Keratinocyte (primary cell): Measurements from ENCODE around the gene PNMT. TPM values are rescaled to one million over a fixed set of nuclear protein-coding genes. Genes with fewer than 3 reads are reported as not detected.
A peak's percentile ranks its signal among the peaks of the same experiment; 100 is the strongest.

Experiments used
- DNase-seq: peaks from one replicate; pipeline ENCODE4 v3.0.0-alpha.2; 2011; ENCODE audit warnings: low read depth, missing footprints, low spot score
- FAIRE-seq: peaks from 2 replicates; lab custom pipeline; 2011; peaks lifted over from hg19 to GRCh38; lab: Jason Lieb, UNC
- H2AFZ ChIP-seq: 2 replicates; pipeline ENCODE4 v1.6.0; 2012; ENCODE audit warnings: low read length, control low read depth, inconsistent platforms; ENCODE audit not compliant: control insufficient read depth
- H3K27ac ChIP-seq: 2 replicates; pipeline ENCODE4 v1.5.1; 2011; ENCODE audit warnings: low read length; ENCODE audit not compliant: control insufficient read depth, insufficient read depth
- H3K27me3 ChIP-seq: 3 replicates; pipeline ENCODE4 v1.6.0; 2011; ENCODE audit warnings: low read length; ENCODE audit not compliant: control insufficient read depth, insufficient read depth; ENCODE audit errors: extremely low read depth
- H3K36me3 ChIP-seq, 2 experiments: 2 replicates in 1 of 2; 3 replicates in 1 of 2; pipeline ENCODE4 v1.5.1; 2011; ENCODE audit warnings: low read length in 2 of 2, mild to moderate bottlenecking in 1 of 2; ENCODE audit not compliant: control insufficient read depth in 2 of 2, insufficient read depth in 2 of 2; ENCODE audit errors: extremely low read depth in 1 of 2
- H3K4me1 ChIP-seq: 3 replicates; pipeline ENCODE4 v1.5.1; 2011; ENCODE audit warnings: low read length; ENCODE audit not compliant: control insufficient read depth, insufficient read depth; ENCODE audit errors: extremely low read depth
- H3K4me2 ChIP-seq: 3 replicates; pipeline ENCODE4 v1.6.0; 2011; ENCODE audit warnings: low read depth, low read length; ENCODE audit not compliant: control insufficient read depth, insufficient read depth; ENCODE audit errors: extremely low read depth
- H3K4me3 ChIP-seq, 3 experiments: fragments of 200-600 bp in 1 of 3; sonication (generic) in 1 of 3; 2 replicates in 2 of 3; 3 replicates in 1 of 3; pipeline ENCODE4 v1.5.1; 2011 to 2016; ENCODE audit warnings: low read length in 3 of 3, mild to moderate bottlenecking in 3 of 3, control low read depth in 2 of 3, inconsistent platforms in 1 of 3, low read depth in 1 of 3, mixed read lengths in 1 of 3, mixed run types in 1 of 3, moderate library complexity in 1 of 3; ENCODE audit not compliant: control insufficient read depth in 2 of 3, insufficient read depth in 2 of 3; ENCODE audit errors: extremely low read depth in 1 of 3
- H3K79me2 ChIP-seq: 2 replicates; pipeline ENCODE4 v1.6.0; 2012; ENCODE audit warnings: low read length; ENCODE audit not compliant: control insufficient read depth, insufficient read depth
- H3K9ac ChIP-seq: 3 replicates; pipeline ENCODE4 v1.6.0; 2011; ENCODE audit warnings: low read length; ENCODE audit not compliant: control insufficient read depth, insufficient read depth; ENCODE audit errors: extremely low read depth
- H3K9me1 ChIP-seq: 3 replicates; pipeline ENCODE4 v1.6.0; 2011; ENCODE audit warnings: low read length; ENCODE audit not compliant: control insufficient read depth, insufficient read depth; ENCODE audit errors: extremely low read depth
- H3K9me3 ChIP-seq: 2 replicates; pipeline ENCODE4 v1.5.1; 2012; ENCODE audit warnings: low read depth, low read length; ENCODE audit not compliant: control insufficient read depth
- H4K20me1 ChIP-seq: 3 replicates; pipeline ENCODE4 v1.6.0; 2011; ENCODE audit warnings: low read length; ENCODE audit not compliant: control insufficient read depth, insufficient read depth; ENCODE audit errors: extremely low read depth
- CTCF ChIP-seq, 3 experiments: IDR thresholded peaks in 1 of 3; conservative IDR thresholded peaks in 1 of 3; optimal IDR thresholded peaks in 1 of 3; 2 replicates in 2 of 3; 3 replicates in 1 of 3; pipeline versions ENCODE3 to v1.5.1; 2011; ENCODE audit warnings: low read length in 3 of 3, mild to moderate bottlenecking in 3 of 3, moderate library complexity in 2 of 3, control low read depth in 1 of 3, inconsistent platforms in 1 of 3; ENCODE audit not compliant: insufficient read depth in 2 of 3; ENCODE audit errors: extremely low read depth in 1 of 3
- EZH2 ChIP-seq: IDR thresholded peaks from one replicate; pipeline ENCODE4 v1.6.1; 2012; ENCODE audit warnings: inconsistent platforms, mild to moderate bottlenecking, low read length, moderate library complexity
- dilution Hi-C: fragments of 300-500 bp; cut with MboI; formaldehyde crosslinking; loops from one replicate; pipeline ENCODE4 v1.7.0; 2020; ENCODE audit warnings: low sequenced_read_pairs; ENCODE audit not compliant: extremely low pct_ligation_motif_present
- polyA plus RNA-seq, 5 experiments: library from polyadenylated mRNA; depleted of rRNA in 3 of 5; stranded (reverse) in 3 of 5; stranded (forward) in 1 of 5; unstranded in 1 of 5; fragments of >200 nt; gene quantifications; 1 replicate in 1 of 5; 2 replicates in 3 of 5; 3 replicates in 1 of 5; pipeline versions ENCODE4 v1.2.1 to v1.2.3, GENCODE V29; 2011 to 2012; ENCODE audit warnings: missing spikeins in 2 of 5, low read depth in 1 of 5, low replicate concordance in 1 of 5

Gene PNMT
- polyA plus RNA-seq, 1 donor (not counting 4 experiments of a cell fraction or from before 2014, with no cell fraction given), result not detected

DNA sequence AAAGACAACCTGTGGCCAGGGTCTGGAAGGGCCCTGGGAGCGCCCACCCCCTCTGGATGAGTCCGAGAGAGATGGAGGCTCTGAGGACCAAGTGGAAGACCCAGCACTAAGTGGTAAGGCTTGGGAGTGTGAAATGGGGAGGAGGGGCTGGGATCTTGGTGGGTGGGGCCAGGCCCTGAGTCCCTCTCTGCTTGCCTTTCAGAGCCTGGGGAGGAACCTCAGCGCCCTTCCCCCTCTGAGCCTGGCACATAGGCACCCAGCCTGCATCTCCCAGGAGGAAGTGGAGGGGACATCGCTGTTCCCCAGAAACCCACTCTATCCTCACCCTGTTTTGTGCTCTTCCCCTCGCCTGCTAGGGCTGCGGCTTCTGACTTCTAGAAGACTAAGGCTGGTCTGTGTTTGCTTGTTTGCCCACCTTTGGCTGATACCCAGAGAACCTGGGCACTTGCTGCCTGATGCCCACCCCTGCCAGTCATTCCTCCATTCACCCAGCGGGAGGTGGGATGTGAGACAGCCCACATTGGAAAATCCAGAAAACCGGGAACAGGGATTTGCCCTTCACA lies 32.6 kb upstream of the PNMT start:
- no peak overlapping the region for H2AFZ ChIP-seq
- DNase-seq, result no peak
- FAIRE-seq, result no peak
- no peak overlapping the region for H3K4me2 ChIP-seq
- no peaks in the 10 kb centered on the region for H3K9me1 ChIP-seq
- no peak overlapping the region for H3K4me3 ChIP-seq
- dilution Hi-C loops, result no loop called here
- no peaks in the 10 kb centered on the region for H4K20me1 ChIP-seq
- no peak overlapping the region for H3K27ac ChIP-seq
- no peaks in the 10 kb centered on the region for H3K27me3 ChIP-seq
- H3K36me3 ChIP-seq, result no peaks in the 10 kb centered on the region
- TF ChIP-seq EZH2 (no peak), CTCF (optimal IDR thresholded peaks at IDR 0.05 in 1 of 3, IDR thresholded peaks at IDR 0.05 in 1 of 3, conservative IDR thresholded peaks at IDR 0.05 in 1 of 3; ENCODE audit: extremely low read depth in 1 of 3, insufficient read depth in 2 of 3, low read length in 3 of 3) (no peak)
- H3K9ac ChIP-seq, result no peak overlapping the region
- H3K4me1 ChIP-seq, result peaks cover 25% of the 10 kb centered on the region
- H3K79me2 ChIP-seq, result peaks cover 29% of the 10 kb centered on the region
- no peaks in the 10 kb centered on the region for H3K9me3 ChIP-seq

DNA sequence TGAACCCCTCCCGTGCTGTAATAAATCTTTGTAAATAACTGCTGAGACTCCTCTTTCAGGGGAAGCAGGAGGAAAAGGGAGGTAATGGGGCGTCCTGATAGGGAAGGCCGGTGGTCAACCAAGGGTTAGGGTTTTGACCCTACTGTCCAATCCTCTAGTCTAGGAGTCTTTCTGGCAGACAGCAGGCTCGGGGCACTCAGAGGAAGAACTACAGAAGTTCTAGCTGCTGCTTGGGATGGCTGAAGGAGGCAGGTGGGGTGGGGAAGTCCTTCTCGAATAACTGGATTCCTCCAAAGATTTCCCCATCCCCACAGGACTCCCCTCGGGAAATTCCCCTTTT lies 31.7 kb upstream of the PNMT start:
- Histone ChIP-seq H3K27ac (peak overlapping the region; percentile 73), H3K9ac (peak overlapping the region; percentile 81), H3K9me1 (no peaks in the 10 kb centered on the region), H4K20me1 (no peaks in the 10 kb centered on the region), H3K4me3 (peak overlapping the region; percentile 85 to 93 (median 89)), H3K4me1 (peaks cover 18% of the 10 kb centered on the region), H3K36me3 (no peaks in the 10 kb centered on the region), H3K4me2 (peak overlapping the region; percentile 90), H2AFZ (peak overlapping the region; percentile 83), H3K79me2 (peaks cover 29% of the 10 kb centered on the region), H3K9me3 (no peaks in the 10 kb centered on the region), H3K27me3 (no peaks in the 10 kb centered on the region)
- TF ChIP-seq EZH2 (no peak), CTCF (optimal IDR thresholded peaks at IDR 0.05 in 1 of 3, IDR thresholded peaks at IDR 0.05 in 1 of 3, conservative IDR thresholded peaks at IDR 0.05 in 1 of 3; ENCODE audit: extremely low read depth in 1 of 3, insufficient read depth in 2 of 3, low read length in 3 of 3) (no peak)
- dilution Hi-C loops, result no loop called here
- no peak for DNase-seq
- FAIRE-seq, result no peak
